ENCODE data around the gene CACNB4. TPM values are rescaled to one million over a fixed set of nuclear protein-coding genes. Genes with fewer than 3 reads are reported as not detected.

The CACNB4 gene
- total RNA-seq, 1 donor from 2014 or later: 3.7 TPM

- no peak for DNase-seq (ENCODE audit: low spot score in 2 of 2)
- intact Hi-C loops (cut with DNase I): no loop called here
Observed at GRCh38 chr2:152042636-152043615, 55.9 kb downstream of the CACNB4 start.

GRCh38 chr2:152038441-152038958 lies 60.3 kb downstream of the CACNB4 start:
- DNase-seq (ENCODE audit: low spot score in 2 of 2): peak in 1 of 2 donors; percentile 66
- intact Hi-C loops (cut with DNase I): loop anchor here (5.0 to 10.0 kb wide), 2 partner anchors 589 to 676 kb away; partner anchors contain the start of genes ARL6IP6 and PRPF40A
- H3K36me3 ChIP-seq: no peaks in the 10 kb centered on the region
- no peak overlapping the region for H3K4me3 ChIP-seq
- TF ChIP-seq CTCF (IDR thresholded peaks at IDR 0.05): no peak
- H3K9me3 ChIP-seq: no peaks in the 10 kb centered on the region
- peaks cover 0 to 3% of the 10 kb centered on the region in 2 donors for H3K4me1 ChIP-seq
- no peak overlapping the region for H3K27ac ChIP-seq
- H3K27me3 ChIP-seq: no peaks in the 10 kb centered on the region

More at GRCh38 chr2:152042636-152043615, 55.9 kb downstream of the CACNB4 start:
- no peaks in the 10 kb centered on the region for H3K4me1 ChIP-seq
- no peak for TF ChIP-seq CTCF (IDR thresholded peaks at IDR 0.05)
- H3K27me3 ChIP-seq: no peaks in the 10 kb centered on the region
- no peak overlapping the region for H3K27ac ChIP-seq
- no peak overlapping the region for H3K4me3 ChIP-seq
- no peaks in the 10 kb centered on the region for H3K36me3 ChIP-seq
- H3K9me3 ChIP-seq: no peaks in the 10 kb centered on the region

DNA sequence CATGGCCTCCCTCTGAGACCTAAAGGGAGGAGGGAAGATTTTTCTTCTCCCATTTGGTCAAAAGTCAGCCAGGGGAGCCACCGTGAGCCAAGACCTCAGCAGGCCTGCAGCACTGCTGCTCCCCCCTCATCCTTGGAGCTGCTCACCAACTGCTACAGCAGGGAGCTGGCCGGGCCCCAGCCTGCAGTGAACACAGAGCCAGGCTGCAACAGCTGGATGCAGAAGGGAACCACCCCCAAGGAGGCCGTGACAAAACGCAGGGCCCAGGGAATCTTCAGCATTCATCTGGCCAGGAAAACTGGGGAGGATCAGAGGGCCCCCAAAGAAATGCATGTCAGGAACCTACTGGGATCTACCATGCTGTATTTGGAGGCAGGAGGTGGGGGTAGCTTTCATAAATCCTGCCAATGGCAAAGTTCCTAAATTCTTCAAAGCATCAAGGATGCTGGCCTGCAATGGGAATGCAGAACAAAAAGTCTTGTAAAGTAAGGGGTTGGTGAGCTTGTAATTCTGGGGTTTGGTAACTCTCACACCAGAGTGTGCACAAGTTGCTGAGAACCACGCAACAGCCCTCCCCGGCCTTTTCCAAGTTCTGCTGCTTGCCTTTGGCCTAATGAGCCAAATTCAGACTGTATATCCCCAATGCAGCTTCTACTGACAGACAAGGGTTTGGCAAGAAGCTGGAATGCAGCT lies 61.0 kb downstream of the CACNB4 start:
- peaks cover 0 to 3% of the 10 kb centered on the region in 2 donors for H3K4me1 ChIP-seq

DNA sequence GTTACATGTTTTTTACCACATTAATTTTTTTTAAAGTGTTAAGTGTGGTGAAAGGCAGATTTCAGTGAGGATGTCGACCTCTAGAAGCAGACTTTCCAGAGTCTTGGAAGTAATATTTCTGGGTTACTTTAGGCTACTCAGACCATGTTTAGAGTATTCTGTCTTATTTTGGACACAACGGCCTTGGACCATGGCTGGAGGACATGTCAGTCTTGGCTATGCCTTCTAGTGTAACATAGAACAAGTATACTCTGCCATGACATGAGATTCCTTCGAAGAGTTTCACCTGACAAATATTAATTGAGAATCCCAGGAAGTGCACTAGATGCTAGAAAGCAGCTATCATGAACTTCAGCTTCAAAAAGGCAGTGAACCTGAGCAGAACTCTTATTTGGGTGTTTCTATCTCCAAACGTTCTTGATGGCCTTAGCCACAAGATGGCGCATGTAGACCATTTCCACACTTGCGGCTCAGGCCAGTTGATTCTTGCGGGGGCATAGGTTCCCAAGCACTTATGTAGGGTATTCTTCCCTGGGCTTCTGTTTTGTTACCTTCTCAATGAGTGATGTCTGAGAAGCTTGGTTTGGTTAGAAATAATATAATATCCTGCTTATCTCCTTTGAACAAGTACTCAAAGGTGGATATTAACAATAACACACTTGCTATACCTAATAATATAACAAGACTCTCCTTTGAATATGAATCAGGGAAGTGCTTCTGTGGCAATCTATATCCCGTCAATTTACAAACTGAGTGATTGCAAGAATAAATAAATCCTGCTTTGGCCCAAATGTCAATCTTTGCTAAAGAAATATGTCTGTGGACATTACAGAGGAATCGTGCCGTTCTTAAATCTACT lies 62.0 kb downstream of the CACNB4 start:
- Histone ChIP-seq H3K36me3 (no peaks in the 10 kb centered on the region), H3K27me3 (no peaks in the 10 kb centered on the region), H3K4me3 (no peak overlapping the region), H3K4me1 (peaks cover 0 to 3% of the 10 kb centered on the region in 2 donors), H3K27ac (no peak overlapping the region), H3K9me3 (no peaks in the 10 kb centered on the region)
- intact Hi-C loops (cut with DNase I): loop anchor here (2.0 to 10.0 kb wide), 4 partner anchors 62 to 678 kb away; partner anchors contain the start of genes ARL6IP6, CACNB4, PRPF40A and STAM2
- peak in 1 of 2 donors; percentile 82 for DNase-seq (ENCODE audit: low spot score in 2 of 2)
- TF ChIP-seq CTCF (IDR thresholded peaks at IDR 0.05): peak; percentile 60 to 88 (median 73)

More for the DNA sequence above, 61.0 kb downstream of the CACNB4 start:
- Histone ChIP-seq H3K9me3 (no peaks in the 10 kb centered on the region), H3K27ac (no peak overlapping the region), H3K27me3 (no peaks in the 10 kb centered on the region), H3K36me3 (no peaks in the 10 kb centered on the region), H3K4me3 (no peak overlapping the region)
- no peak for DNase-seq (ENCODE audit: low spot score in 2 of 2)
- no peak for TF ChIP-seq CTCF (IDR thresholded peaks at IDR 0.05)
- intact Hi-C loops (cut with DNase I): loop anchor here (2.0 to 10.0 kb wide), 4 partner anchors 61 to 677 kb away; partner anchors contain the start of genes ARL6IP6, CACNB4, PRPF40A and STAM2
